CD4-positive, alpha-beta memory T cell (primary cell): ENCODE data around the gene AHI1. TPM values are rescaled to one million over a fixed set of nuclear protein-coding genes. Genes with fewer than 3 reads are reported as not detected.

ENCODE experiments used
- CTCF ChIA-PET: fragments of 350-600 bp; sonication (Branson Sonifier 250); formaldehyde crosslinking; loops from one replicate; lab custom pipeline; 2021; ENCODE audit warnings: inconsistent platforms; ENCODE audit not compliant: partially characterized antibody; lab: Charles Lee
- POLR2A ChIA-PET: fragments of 350-600 bp; sonication (Branson Sonifier 250); formaldehyde crosslinking; loops from one replicate; lab custom pipeline; 2021; ENCODE audit not compliant: partially characterized antibody; lab: Charles Lee
- DNase-seq, 5 donors: peaks; one replicate each; pipeline versions ENCODE4 v3.0.0 to v3.0.0-alpha.2; 2020 to 2022; ENCODE audit warnings: mixed read lengths in 1 of 5
- H3K27ac ChIP-seq: one replicate; pipeline ENCODE4 v1.7.0; 2013; ENCODE audit warnings: low read depth, low read length
- H3K27me3 ChIP-seq: 2 replicates; pipeline ENCODE4 v1.7.0; 2013; ENCODE audit warnings: mild to moderate bottlenecking, low read length, moderate library complexity; ENCODE audit not compliant: insufficient read depth
- H3K36me3 ChIP-seq: 2 replicates; pipeline ENCODE4 v1.7.0; 2013; ENCODE audit warnings: mild to moderate bottlenecking, low read length, moderate library complexity; ENCODE audit not compliant: insufficient read depth
- H3K4me1 ChIP-seq: 2 replicates; pipeline ENCODE4 v1.7.0; 2013; ENCODE audit warnings: mild to moderate bottlenecking, low read length, moderate library complexity; ENCODE audit not compliant: insufficient read depth
- H3K4me3 ChIP-seq, 2 donors: one replicate each; pipeline ENCODE4 v1.7.0; 2013; ENCODE audit warnings: low read length in 2 of 2, mild to moderate bottlenecking in 1 of 2
- H3K9me3 ChIP-seq, 2 donors: one replicate each; pipeline ENCODE4 v1.7.0; 2013; ENCODE audit warnings: low read length in 2 of 2, control low read depth in 1 of 2; ENCODE audit not compliant: control insufficient read depth in 1 of 2
- H3K27ac Mint-ChIP-seq, 7 donors: one replicate each; pipeline ENCODE4 v1.8.0; 2020 to 2021; ENCODE audit warnings: mixed read lengths in 7 of 7, mild to moderate bottlenecking in 6 of 7, inconsistent platforms in 3 of 7, moderate library complexity in 3 of 7
- H3K27me3 Mint-ChIP-seq, 2 donors: one replicate each; pipeline ENCODE4 v1.8.0; 2020 to 2021; ENCODE audit warnings: mixed read lengths in 2 of 2
- H3K36me3 Mint-ChIP-seq, 2 donors: one replicate each; pipeline ENCODE4 v1.8.0; 2020 to 2021; ENCODE audit warnings: mixed read lengths in 2 of 2, inconsistent platforms in 1 of 2, mild to moderate bottlenecking in 1 of 2
- H3K4me1 Mint-ChIP-seq, 4 donors: one replicate each; pipeline ENCODE4 v1.8.0; 2020 to 2021; ENCODE audit warnings: mixed read lengths in 4 of 4, mild to moderate bottlenecking in 1 of 4
- H3K4me3 Mint-ChIP-seq, 8 donors: one replicate each; pipeline ENCODE4 v1.8.0; 2020 to 2021; ENCODE audit warnings: mixed read lengths in 8 of 8, mild to moderate bottlenecking in 7 of 8, moderate library complexity in 6 of 8, inconsistent platforms in 3 of 8
- H3K9me3 Mint-ChIP-seq, 8 donors: one replicate each; pipeline ENCODE4 v1.8.0; 2020 to 2021; ENCODE audit warnings: mixed read lengths in 8 of 8, mild to moderate bottlenecking in 5 of 8, inconsistent platforms in 3 of 8, moderate library complexity in 1 of 8
- intact Hi-C: fragments of 100-400 bp; cut with micrococcal nuclease; formaldehyde crosslinking; loops from one replicate; pipeline ENCODE4 v1.15.1; 2023
- polyA plus RNA-seq, 2 donors: library from polyadenylated mRNA; unstranded; fragments of 300-500 nt; fragmentation: Illumina TruSeq; gene quantifications; one replicate each; pipeline ENCODE4 v1.2.3, GENCODE V29; 2021
- total RNA-seq, 2 experiments: library from RNA; stranded (reverse); gene quantifications; one replicate each; pipeline ENCODE4 v1.2.3, GENCODE V29; 2021

AHI1 gene
- total and polyA plus RNA-seq, 4 experiments from 2014 or later = 0.59 to 12.8 (median 9.2) TPM

DNA sequence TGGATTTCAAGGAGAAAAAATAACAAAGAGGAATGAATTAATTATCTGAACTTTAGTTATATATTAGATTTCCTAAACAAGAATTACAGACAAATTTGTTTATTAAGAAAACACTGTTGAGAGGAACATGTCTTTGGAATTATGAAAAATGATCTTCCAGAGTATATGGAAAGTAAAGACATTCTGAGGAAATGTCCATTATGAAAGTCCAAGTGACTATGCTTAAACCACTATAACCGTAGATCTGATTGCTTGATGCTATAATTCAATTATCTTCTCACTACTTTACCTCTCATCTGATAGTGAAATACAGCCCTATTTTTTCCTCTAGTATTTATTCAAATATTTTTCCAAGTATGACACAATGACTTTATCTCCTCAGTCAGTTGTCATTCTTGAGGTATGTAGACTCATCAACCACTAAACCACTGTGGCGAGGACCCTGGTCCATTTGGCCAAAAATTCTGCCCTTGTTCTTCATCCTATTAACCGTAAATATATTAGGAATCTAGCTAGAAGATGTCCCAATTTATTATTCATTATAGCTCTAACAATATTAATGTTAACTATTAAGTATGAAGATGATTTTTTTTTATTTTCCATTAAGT, 37.3 kb upstream of the AHI1 start:
- Mint-ChIP-seq H3K4me3 (no peak overlapping the region), H3K4me1 (peaks cover 2 to 6% (median 4%) of the 10 kb centered on the region in 4 donors), H3K9me3 (no peaks in the 10 kb centered on the region), H3K36me3 (no peaks in the 10 kb centered on the region), H3K27ac (no peak overlapping the region), H3K27me3 (peaks cover 0 to 7% of the 10 kb centered on the region in 2 donors)
- no peaks in the 10 kb centered on the region for H3K36me3 ChIP-seq
- no peaks in the 10 kb centered on the region for H3K9me3 ChIP-seq
- no peaks in the 10 kb centered on the region for H3K27me3 ChIP-seq
- no peak for DNase-seq
- ChIA-PET POLR2A (interaction anchor here (1.0 to 1.2 kb wide), 2 partner anchors 375 to 691 kb away, joined by 3 read pairs; no protein-coding TSS in a partner anchor), CTCF (interaction anchor here (0.6 to 4.3 kb wide), 17 partner anchors 10 to 692 kb away, joined by 3 to 58 read pairs (median 5); no protein-coding TSS in a partner anchor)
- H3K4me3 ChIP-seq = no peak overlapping the region
- intact Hi-C loops = loop anchor here (5.0 kb wide), 1 partner anchor 83 kb away; no protein-coding TSS in a partner anchor
- H3K27ac ChIP-seq = no peak overlapping the region
- no peaks in the 10 kb centered on the region for H3K4me1 ChIP-seq

DNA sequence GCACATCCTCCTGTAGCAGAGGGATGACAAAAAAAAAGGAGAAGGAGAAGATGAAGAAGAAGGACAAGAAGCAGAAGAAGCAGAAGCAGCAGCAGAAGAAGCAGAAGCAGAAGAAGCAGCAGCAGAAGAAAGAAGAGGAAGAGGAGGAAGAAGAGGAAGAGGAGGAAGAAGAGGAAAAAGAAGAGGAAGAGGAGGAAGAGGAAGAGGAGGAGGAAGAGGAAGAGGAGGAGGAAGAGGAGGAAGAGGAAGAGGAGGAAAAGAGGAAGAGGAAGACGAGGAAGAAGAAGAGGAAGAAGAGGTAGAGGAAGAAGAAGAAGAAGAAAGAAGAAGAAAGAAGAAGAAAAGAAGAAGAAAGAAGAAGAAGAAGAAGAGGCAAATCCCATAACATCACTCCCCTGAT, 35.0 kb upstream of the AHI1 start:
- H3K27me3 Mint-ChIP-seq = peaks cover 0 to 7% of the 10 kb centered on the region in 2 donors
- no peak overlapping the region for H3K27ac ChIP-seq
- no peaks in the 10 kb centered on the region for H3K36me3 Mint-ChIP-seq
- H3K4me3 Mint-ChIP-seq = no peak overlapping the region
- no peak for DNase-seq
- H3K27me3 ChIP-seq = no peaks in the 10 kb centered on the region
- H3K4me3 ChIP-seq = no peak overlapping the region
- H3K4me1 ChIP-seq = no peaks in the 10 kb centered on the region
- H3K36me3 ChIP-seq = no peaks in the 10 kb centered on the region
- H3K27ac Mint-ChIP-seq = no peak overlapping the region
- ChIA-PET CTCF (interaction anchor here (4.3 kb wide), 1 partner anchor 694 kb away, joined by 55 read pairs; no protein-coding TSS in a partner anchor), POLR2A (no interaction called here)
- H3K9me3 Mint-ChIP-seq = no peaks in the 10 kb centered on the region
- H3K9me3 ChIP-seq = no peaks in the 10 kb centered on the region
- intact Hi-C loops = no loop called here
- H3K4me1 Mint-ChIP-seq = peaks cover 0 to 6% (median 2%) of the 10 kb centered on the region in 4 donors

DNA sequence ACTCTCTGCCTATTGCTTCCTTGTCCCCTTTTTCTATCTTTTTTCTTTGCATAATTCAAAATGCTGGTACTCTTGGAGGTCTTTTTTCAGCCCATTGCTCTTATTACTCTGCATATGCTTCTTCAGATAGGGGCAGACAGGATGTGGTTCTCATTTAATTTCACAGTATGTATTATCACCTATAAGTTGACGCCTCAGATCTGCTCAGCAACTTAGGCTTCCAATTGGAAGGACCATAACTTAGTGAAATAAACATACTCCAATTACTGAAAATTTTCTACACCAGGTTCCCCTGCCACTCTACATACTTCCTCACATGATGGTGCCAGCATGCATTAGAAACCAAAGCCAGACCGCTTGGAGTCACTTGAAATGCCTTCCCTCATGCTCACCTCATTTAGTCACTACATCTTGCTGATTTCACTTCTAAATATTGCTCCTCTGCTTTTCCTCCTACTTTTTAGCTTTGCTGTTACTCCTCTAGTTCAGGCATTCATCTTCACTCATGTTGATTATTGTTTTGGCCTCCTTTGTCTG, 34.5 kb upstream of the AHI1 start:
- H3K27ac Mint-ChIP-seq = no peak overlapping the region
- no peak for DNase-seq
- POLR2A ChIA-PET = no interaction called here
- peaks cover 0 to 7% of the 10 kb centered on the region in 2 donors for H3K27me3 Mint-ChIP-seq
- Histone ChIP-seq H3K27me3 (no peaks in the 10 kb centered on the region), H3K4me1 (no peaks in the 10 kb centered on the region), H3K36me3 (no peaks in the 10 kb centered on the region), H3K4me3 (no peak overlapping the region), H3K9me3 (no peaks in the 10 kb centered on the region), H3K27ac (no peak overlapping the region)
- no peaks in the 10 kb centered on the region for H3K9me3 Mint-ChIP-seq
- no peak overlapping the region for H3K4me3 Mint-ChIP-seq
- H3K4me1 Mint-ChIP-seq = peaks cover 0 to 6% (median 2%) of the 10 kb centered on the region in 4 donors
- H3K36me3 Mint-ChIP-seq = no peaks in the 10 kb centered on the region
- intact Hi-C loops = no loop called here
- CTCF ChIA-PET = no interaction called here

DNA sequence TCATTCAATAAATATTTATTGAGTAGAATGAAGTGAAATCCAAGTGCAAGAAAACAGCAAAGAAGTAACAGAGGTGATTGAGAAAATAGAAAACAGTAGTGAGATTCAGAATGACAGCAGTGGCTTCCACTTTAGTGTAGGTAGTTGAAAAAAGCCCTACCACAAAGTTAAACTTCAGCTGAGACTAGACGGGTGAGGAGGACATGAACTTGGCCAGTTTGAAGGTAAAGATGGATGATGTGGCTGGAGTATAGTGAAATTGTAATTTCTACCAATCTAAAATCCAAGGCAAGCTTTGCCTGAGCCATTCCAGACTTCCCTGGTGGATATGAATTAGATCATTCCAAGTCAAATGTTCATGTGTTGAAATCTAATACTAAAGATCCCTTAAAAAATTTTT, 32.6 kb upstream of the AHI1 start:
- DNase-seq = no peak
- intact Hi-C loops = no loop called here
- peaks cover 0 to 2% of the 10 kb centered on the region in 2 donors for H3K27me3 Mint-ChIP-seq
- Histone ChIP-seq H3K4me3 (no peak overlapping the region), H3K27me3 (no peaks in the 10 kb centered on the region), H3K9me3 (no peaks in the 10 kb centered on the region), H3K36me3 (no peaks in the 10 kb centered on the region), H3K4me1 (no peaks in the 10 kb centered on the region), H3K27ac (no peak overlapping the region)
- no peak overlapping the region for H3K4me3 Mint-ChIP-seq
- H3K9me3 Mint-ChIP-seq = no peaks in the 10 kb centered on the region
- H3K36me3 Mint-ChIP-seq = no peaks in the 10 kb centered on the region
- POLR2A ChIA-PET = no interaction called here
- CTCF ChIA-PET = no interaction called here
- H3K27ac Mint-ChIP-seq = no peak overlapping the region
- no peaks in the 10 kb centered on the region for H3K4me1 Mint-ChIP-seq

DNA sequence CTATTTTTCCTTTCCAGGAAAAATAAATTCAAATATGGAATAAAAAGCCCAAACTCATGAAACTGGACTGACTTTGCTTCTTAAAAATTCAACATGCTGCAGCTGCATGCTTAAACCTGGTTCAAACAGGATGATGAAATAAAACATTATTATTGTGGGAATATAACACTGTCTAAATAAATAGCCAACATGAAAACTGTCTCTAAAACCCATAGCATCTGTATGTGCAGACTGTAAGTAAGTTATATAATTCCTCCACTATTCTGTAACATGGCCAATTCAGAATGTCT, 30.4 kb upstream of the AHI1 start:
- no peak for DNase-seq
- Histone ChIP-seq H3K27me3 (no peaks in the 10 kb centered on the region), H3K27ac (no peak overlapping the region), H3K4me1 (no peaks in the 10 kb centered on the region), H3K36me3 (no peaks in the 10 kb centered on the region), H3K9me3 (no peaks in the 10 kb centered on the region), H3K4me3 (no peak overlapping the region)
- Mint-ChIP-seq H3K9me3 (no peaks in the 10 kb centered on the region), H3K36me3 (no peaks in the 10 kb centered on the region), H3K4me3 (no peak overlapping the region), H3K27ac (no peak overlapping the region), H3K27me3 (peaks cover 0 to 2% of the 10 kb centered on the region in 2 donors), H3K4me1 (no peaks in the 10 kb centered on the region)
- intact Hi-C loops = no loop called here
- ChIA-PET POLR2A (no interaction called here), CTCF (no interaction called here)

DNA sequence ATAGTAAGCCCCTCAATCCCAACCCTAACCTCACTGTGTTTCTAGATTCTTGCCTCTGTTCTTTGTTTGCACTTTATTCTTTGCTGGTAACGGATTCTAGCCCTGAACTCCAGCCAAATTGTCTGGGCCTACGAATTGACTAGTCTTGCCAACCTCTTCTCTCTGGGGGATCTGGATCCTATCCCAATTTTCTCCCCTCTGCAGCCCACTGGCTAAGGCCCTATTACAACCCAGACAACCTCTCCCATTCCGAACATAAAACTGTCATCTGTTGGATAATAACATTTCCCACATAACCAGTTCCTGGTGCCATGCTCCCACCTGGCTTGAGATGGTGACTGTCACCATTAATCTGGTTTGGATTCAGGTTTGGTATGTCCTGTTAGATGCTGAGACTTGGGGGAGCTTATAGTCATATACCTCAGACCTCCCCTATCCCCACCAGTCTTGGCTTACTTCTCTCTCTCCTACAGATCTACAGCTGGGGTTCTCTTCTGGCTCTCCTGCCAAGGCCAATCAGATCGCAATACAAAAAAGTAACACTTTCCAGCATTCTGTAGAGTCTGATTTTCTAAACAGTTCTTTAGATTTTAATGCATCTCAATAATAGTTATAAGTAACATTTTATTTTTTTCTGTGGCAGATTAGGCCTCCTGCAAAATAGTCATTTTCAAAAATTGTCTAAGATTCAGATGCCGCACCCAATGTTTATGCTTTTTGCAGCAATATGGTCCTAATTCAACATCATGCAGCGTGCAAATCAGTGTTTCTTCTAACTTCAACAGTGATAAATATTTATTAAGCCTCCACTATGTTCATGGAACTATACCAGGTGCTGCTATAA, 29.8 kb upstream of the AHI1 start:
- intact Hi-C loops = no loop called here
- Histone ChIP-seq H3K9me3 (no peaks in the 10 kb centered on the region), H3K27me3 (no peaks in the 10 kb centered on the region), H3K36me3 (no peaks in the 10 kb centered on the region), H3K4me1 (no peaks in the 10 kb centered on the region), H3K27ac (no peak overlapping the region), H3K4me3 (no peak overlapping the region)
- POLR2A ChIA-PET = no interaction called here
- Mint-ChIP-seq H3K4me1 (no peaks in the 10 kb centered on the region), H3K27ac (no peak overlapping the region), H3K4me3 (no peak overlapping the region), H3K9me3 (no peaks in the 10 kb centered on the region), H3K36me3 (no peaks in the 10 kb centered on the region), H3K27me3 (no peaks in the 10 kb centered on the region)
- DNase-seq = no peak
- CTCF ChIA-PET = interaction anchor here (1.4 kb wide), 1 partner anchor 9 kb away, joined by 3 read pairs; no protein-coding TSS in a partner anchor

DNA sequence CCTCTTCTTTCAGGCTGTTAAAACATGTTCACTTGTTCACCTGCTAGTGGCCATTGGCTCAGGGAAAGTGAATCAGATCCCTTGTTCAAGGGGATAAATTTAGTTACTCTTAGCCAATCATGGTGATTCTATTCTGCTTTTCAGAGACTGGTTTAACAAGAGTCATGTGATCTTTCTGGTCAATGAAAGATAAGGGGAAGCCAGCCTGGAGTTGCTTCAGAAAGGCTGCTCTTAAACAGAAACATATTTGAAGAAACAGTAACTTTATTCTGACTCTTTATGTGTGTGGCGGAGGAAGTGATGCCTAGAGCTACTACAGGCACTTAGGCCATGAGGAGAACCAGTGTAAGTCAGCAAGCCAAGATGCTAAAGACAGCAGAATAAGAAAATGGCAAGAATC, 28.1 kb upstream of the AHI1 start:
- no peaks in the 10 kb centered on the region for H3K4me1 ChIP-seq
- Mint-ChIP-seq H3K4me1 (no peaks in the 10 kb centered on the region), H3K9me3 (no peaks in the 10 kb centered on the region), H3K27me3 (peaks cover 0 to 1% of the 10 kb centered on the region in 2 donors), H3K27ac (no peak overlapping the region), H3K4me3 (no peak overlapping the region), H3K36me3 (no peaks in the 10 kb centered on the region)
- POLR2A ChIA-PET = no interaction called here
- CTCF ChIA-PET = interaction anchor here (1.4 kb wide), 1 partner anchor 10 kb away, joined by 3 read pairs; no protein-coding TSS in a partner anchor
- no peak for DNase-seq
- intact Hi-C loops = no loop called here
- H3K27me3 ChIP-seq = no peaks in the 10 kb centered on the region
- H3K36me3 ChIP-seq = no peaks in the 10 kb centered on the region
- H3K27ac ChIP-seq = no peak overlapping the region
- no peaks in the 10 kb centered on the region for H3K9me3 ChIP-seq
- no peak overlapping the region for H3K4me3 ChIP-seq
